Retinal pigment epithelial cell (primary cell): ENCODE results near the gene IGF2R.

Experiments
- DNase-seq: peaks from one replicate; pipeline ENCODE4 v3.0.0-alpha.2; 2010; ENCODE audit warnings: low read depth
- H3K4me3 ChIP-seq: 2 replicates; pipeline ENCODE4 v1.5.1; 2011; ENCODE audit warnings: mild to moderate bottlenecking, low read length, control low read depth, moderate library complexity
- CTCF ChIP-seq: conservative IDR thresholded peaks from 2 replicates; pipeline ENCODE4 v1.5.1; 2011; ENCODE audit warnings: low read depth, low read length, control low read depth, inconsistent platforms

The IGF2R gene

GRCh38 chr6:160031871-160032270 is 63.0 kb downstream of the IGF2R start:
- no peak for TF ChIP-seq CTCF
- no peak overlapping the region for H3K4me3 ChIP-seq
- no peak for DNase-seq

DNA sequence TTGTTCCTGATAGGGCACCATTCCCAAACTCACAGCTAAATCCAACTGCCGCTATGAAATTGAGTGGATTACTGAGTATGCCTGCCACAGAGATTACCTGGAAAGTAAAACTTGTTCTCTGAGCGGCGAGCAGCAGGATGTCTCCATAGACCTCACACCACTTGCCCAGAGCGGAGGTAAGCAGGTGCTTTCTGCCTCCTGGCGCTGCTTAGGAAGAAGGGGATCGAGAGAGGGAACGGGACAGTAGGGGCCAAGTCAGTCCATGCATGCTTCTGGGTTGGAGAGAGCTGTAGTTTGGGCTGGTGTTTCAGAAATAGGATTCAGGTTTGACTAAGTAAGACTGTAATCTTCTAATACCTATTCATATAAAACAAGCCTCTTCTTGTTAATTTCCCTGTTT is 63.7 kb downstream of the IGF2R start:
- H3K4me3 ChIP-seq = no peak overlapping the region
- TF ChIP-seq CTCF = no peak
- DNase-seq = no peak

DNA sequence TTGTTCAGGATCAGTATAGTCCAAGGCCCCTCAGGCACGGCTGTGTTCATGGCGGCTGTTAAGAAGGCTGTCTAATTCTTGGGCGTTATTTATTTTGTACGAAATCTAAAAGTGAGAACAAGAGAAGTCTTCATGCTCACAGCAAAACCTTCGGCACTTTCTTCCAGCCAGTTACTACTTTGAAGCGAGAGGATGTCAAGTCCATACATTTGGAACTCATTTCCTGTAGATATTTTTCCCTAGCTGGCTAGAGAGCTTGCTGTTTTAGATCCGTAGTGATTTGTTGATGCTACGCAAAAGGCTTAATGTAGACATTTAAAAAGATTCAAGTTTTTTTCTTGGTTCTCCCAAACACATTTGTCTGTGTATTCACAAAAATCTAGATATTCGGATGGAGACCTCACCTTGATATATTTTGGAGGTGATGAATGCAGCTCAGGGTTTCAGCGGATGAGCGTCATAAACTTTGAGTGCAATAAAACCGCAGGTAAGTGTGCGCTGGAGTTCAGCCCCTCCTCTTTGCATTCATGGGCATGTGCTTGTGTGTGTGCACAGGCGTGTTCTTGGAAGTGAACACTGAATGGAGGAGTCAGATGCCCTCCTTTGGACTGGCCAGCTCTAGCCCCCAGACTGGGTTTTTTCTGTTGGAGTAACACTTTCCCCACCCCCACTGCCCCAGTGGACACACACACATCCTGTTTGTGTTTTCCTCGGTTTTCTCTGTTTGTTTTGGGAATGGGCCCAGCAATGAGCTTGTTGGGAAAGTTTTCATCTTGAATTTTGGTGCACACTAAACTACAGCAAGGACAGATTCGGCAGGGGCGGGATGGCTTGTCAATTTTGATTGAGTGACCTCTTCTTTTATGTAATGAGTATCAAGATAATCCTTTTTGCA is 65.4 kb downstream of the IGF2R start:
- TF ChIP-seq CTCF = no peak
- DNase-seq = no peak
- H3K4me3 ChIP-seq = no peak overlapping the region

- TF ChIP-seq CTCF = no peak
- no peak for DNase-seq
- H3K4me3 ChIP-seq = no peak overlapping the region
These were observed 66.4 kb downstream of the IGF2R start for GRCh38 chr6:160035241-160035640.

GRCh38 chr6:160035693-160036330 is 66.9 kb downstream of the IGF2R start:
- no peak overlapping the region for H3K4me3 ChIP-seq
- no peak for DNase-seq
- no peak for TF ChIP-seq CTCF

DNA sequence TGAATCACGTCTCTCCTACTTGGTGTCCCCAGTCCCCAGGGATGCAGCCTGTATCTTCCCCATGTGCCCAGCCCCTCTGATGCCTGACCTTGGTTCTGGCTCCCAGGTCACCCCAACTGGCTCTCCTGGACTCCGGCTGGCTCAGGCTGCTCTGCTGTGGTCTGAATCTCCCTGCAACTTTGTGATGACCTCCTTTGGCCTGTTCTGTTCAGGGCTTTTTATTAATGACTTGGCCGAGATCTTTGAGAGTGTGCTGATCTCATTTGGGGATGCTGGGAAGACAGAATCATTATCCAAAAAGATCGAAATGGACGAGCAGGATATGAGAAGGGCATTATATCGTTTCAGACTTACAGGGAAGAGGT is 67.4 kb downstream of the IGF2R start:
- no peak for DNase-seq
- no peak overlapping the region for H3K4me3 ChIP-seq
- TF ChIP-seq CTCF = no peak

GRCh38 chr6:160036790-160037206 is 67.9 kb downstream of the IGF2R start:
- no peak for TF ChIP-seq CTCF
- no peak overlapping the region for H3K4me3 ChIP-seq
- DNase-seq = peak; percentile 72
